Upper lobe of left lung (tissue), 4 donors: ENCODE measurements around the gene MZF1.

Source experiments
- EP300 ChIP-seq, 4 donors: sonication (generic); formaldehyde crosslinking; IDR thresholded peaks; one replicate each; pipeline ENCODE4 v1.5.1; 2017; ENCODE audit warnings: antibody characterized with exemption in 4 of 4, control low read depth in 2 of 4
- POLR2A ChIP-seq, 4 donors: fragments of 450-650 bp; IDR thresholded peaks; one replicate each; pipeline ENCODE4 v1.5.1; 2016 to 2017; ENCODE audit warnings: antibody characterized with exemption in 4 of 4, mild to moderate bottlenecking in 2 of 4
- POLR2AphosphoS5 ChIP-seq, 2 donors: sonication (generic); formaldehyde crosslinking; IDR thresholded peaks; one replicate each; pipeline ENCODE4 v1.5.1; 2017; ENCODE audit warnings: antibody characterized with exemption in 2 of 2
- TF ChIP-seq, protein P1 (sequence below), 6 experiments: fragments of 450-650 bp in 4 of 6; fragments of 200-600 bp in 2 of 6; sonication (generic) in 2 of 6; IDR thresholded peaks; one replicate each; pipeline ENCODE4 v1.5.1; 2016 to 2019; ENCODE audit warnings: antibody characterized with exemption in 6 of 6

DNA sequence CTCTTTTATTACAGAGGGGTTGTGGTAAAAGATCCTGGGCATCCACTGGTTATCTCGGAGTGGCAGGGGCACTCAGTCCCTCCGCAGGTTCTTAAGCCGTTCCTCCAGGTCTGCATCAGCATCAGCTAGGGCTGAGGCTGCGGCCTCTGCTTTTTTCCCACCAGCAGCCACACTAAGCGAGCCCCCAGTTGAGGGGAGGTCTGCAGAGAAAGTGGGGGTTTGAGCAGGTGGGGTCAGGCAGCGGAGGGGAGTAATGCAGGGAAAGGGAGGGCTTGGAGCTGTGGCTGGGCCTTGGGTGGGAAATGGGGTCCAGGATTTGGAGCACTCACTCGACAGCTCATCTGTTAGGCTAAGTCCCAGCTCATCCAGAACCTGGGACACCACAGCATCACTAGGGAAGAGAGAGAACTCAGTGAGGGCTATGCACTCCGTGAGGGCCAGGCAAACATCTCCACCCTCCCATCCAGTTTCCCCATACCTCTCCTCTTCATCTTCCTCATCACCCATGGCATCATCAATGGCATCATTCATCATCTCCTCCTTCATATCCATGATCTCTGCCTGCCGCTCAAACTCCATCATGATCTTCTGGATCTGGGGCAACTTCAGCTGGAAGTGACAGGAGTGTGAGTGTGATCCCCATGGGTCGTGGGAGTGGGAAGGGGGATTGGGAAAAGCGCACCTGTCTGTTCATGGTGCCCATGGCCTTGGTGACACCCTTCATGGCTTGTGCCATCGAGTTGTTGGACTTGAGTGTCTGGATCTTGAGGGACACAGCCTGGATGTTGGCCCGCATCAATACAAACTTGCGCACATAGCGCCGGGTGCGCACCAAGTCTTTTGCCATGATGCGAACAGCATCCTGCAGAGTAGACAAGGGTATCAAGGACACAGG is 21.3 kb downstream of the MZF1 start:
- no peak for TF ChIP-seq POLR2AphosphoS5 (IDR thresholded peaks at IDR 0.05)
- TF ChIP-seq, protein P1, sequence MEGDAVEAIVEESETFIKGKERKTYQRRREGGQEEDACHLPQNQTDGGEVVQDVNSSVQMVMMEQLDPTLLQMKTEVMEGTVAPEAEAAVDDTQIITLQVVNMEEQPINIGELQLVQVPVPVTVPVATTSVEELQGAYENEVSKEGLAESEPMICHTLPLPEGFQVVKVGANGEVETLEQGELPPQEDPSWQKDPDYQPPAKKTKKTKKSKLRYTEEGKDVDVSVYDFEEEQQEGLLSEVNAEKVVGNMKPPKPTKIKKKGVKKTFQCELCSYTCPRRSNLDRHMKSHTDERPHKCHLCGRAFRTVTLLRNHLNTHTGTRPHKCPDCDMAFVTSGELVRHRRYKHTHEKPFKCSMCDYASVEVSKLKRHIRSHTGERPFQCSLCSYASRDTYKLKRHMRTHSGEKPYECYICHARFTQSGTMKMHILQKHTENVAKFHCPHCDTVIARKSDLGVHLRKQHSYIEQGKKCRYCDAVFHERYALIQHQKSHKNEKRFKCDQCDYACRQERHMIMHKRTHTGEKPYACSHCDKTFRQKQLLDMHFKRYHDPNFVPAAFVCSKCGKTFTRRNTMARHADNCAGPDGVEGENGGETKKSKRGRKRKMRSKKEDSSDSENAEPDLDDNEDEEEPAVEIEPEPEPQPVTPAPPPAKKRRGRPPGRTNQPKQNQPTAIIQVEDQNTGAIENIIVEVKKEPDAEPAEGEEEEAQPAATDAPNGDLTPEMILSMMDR (IDR thresholded peaks at IDR 0.05): no peak
- no peak for TF ChIP-seq POLR2A (IDR thresholded peaks at IDR 0.05)
- no peak for TF ChIP-seq EP300 (IDR thresholded peaks at IDR 0.05)
